Ovary (tissue), 3 donors: ENCODE data around the gene LRRC4C.

Experiments
- CTCF ChIP-seq, 3 donors: fragments of 450-650 bp in 2 of 3; fragments of 200-600 bp in 1 of 3; IDR thresholded peaks; one replicate each; pipeline versions ENCODE4 v1.5.1 to v1.8.0; 2016 to 2022; ENCODE audit warnings: antibody characterized with exemption in 3 of 3, mild to moderate bottlenecking in 1 of 3
- POLR2A ChIP-seq: fragments of 450-650 bp; IDR thresholded peaks from one replicate; pipeline ENCODE4 v1.6.1; 2017; ENCODE audit warnings: antibody characterized with exemption, mild to moderate bottlenecking, moderate library complexity
- donor health status: DM: no; HTN: no; CAD: no.

- TF ChIP-seq CTCF (IDR thresholded peaks at IDR 0.05): no peak
- no peak for TF ChIP-seq POLR2A
These were observed 40.0 kb upstream of the LRRC4C start for GRCh38 chr11:41499429-41499828.
